RWPE2 (cell line): ENCODE results near the gene MROH2B.
A peak's percentile ranks its signal among the peaks of the same experiment; 100 is the strongest.

Experiments used
- ATAC-seq: fragments of 200-7000 bp; cut with Tn5 transposase; 3 replicates; pipeline ENCODE4 v1.9.1; 2021; ENCODE audit warnings: low read depth
- DNase-seq: peaks from one replicate; pipeline ENCODE4 v3.0.0-alpha.2; 2020; ENCODE audit warnings: low spot score
- H3K27ac ChIP-seq: fragments of 450-650 bp; 2 replicates; pipeline ENCODE4 v1.5.1; 2017; ENCODE audit warnings: mild to moderate bottlenecking; ENCODE audit not compliant: poor library complexity, severe bottlenecking
- H3K27me3 ChIP-seq: fragments of 250-450 bp; sonication (Bioruptor Pico); 2 replicates; pipeline ENCODE4 v1.5.1; 2021; ENCODE audit warnings: mild to moderate bottlenecking, moderate library complexity; ENCODE audit not compliant: insufficient read depth, poor library complexity, severe bottlenecking
- H3K36me3 ChIP-seq: fragments of 250-450 bp; sonication (Bioruptor Pico); 2 replicates; pipeline ENCODE4 v1.5.1; 2020; ENCODE audit warnings: low read depth, mild to moderate bottlenecking, moderate library complexity
- H3K4me1 ChIP-seq: fragments of 250-450 bp; sonication (Bioruptor Pico); 2 replicates; pipeline ENCODE4 v1.5.1; 2021; ENCODE audit warnings: mild to moderate bottlenecking, moderate library complexity; ENCODE audit not compliant: insufficient read depth, poor library complexity, severe bottlenecking
- H3K4me3 ChIP-seq: fragments of 250-450 bp; sonication (Bioruptor Pico); 2 replicates; pipeline ENCODE4 v1.5.1; 2021; ENCODE audit warnings: mild to moderate bottlenecking, moderate library complexity; ENCODE audit not compliant: severe bottlenecking
- H3K9me3 ChIP-seq: fragments of 250-450 bp; sonication (Bioruptor Pico); 2 replicates; pipeline ENCODE4 v1.5.1; 2021; ENCODE audit warnings: mild to moderate bottlenecking, moderate library complexity; ENCODE audit not compliant: severe bottlenecking
- CTCF ChIP-seq: fragments of 450-650 bp; IDR thresholded peaks from one replicate; pipeline ENCODE4 v1.5.1; 2017; ENCODE audit warnings: mild to moderate bottlenecking, moderate library complexity; ENCODE audit not compliant: poor library complexity, severe bottlenecking

Gene MROH2B

DNA sequence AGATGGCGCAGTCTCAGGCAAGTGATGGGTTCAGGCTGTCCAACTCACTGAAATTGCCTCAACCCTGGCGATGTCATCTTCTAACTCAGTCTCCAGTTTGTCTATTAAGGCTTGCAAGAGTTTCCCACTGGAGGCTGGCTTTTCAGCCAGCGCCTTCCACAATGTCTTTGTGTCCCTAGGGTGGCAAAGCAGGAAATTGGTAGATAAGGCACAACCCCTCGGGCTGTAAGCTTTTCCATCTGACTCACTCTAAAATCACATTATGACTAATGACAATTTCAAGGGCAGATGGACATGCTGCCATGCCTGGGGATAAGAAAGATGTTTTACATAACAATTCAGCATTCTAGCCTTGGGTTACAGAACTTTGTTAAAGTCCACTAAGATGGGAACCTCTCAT lies 61.9 kb downstream of the MROH2B start:
- H3K4me1 ChIP-seq, result peaks cover 10% of the 10 kb centered on the region
- peak; percentile 89 for ATAC-seq
- DNase-seq, result no peak
- H3K36me3 ChIP-seq, result no peaks in the 10 kb centered on the region
- TF ChIP-seq CTCF, result no peak
- H3K27ac ChIP-seq, result no peak overlapping the region
- no peaks in the 10 kb centered on the region for H3K9me3 ChIP-seq
- no peak overlapping the region for H3K4me3 ChIP-seq
- H3K27me3 ChIP-seq, result no peaks in the 10 kb centered on the region

DNA sequence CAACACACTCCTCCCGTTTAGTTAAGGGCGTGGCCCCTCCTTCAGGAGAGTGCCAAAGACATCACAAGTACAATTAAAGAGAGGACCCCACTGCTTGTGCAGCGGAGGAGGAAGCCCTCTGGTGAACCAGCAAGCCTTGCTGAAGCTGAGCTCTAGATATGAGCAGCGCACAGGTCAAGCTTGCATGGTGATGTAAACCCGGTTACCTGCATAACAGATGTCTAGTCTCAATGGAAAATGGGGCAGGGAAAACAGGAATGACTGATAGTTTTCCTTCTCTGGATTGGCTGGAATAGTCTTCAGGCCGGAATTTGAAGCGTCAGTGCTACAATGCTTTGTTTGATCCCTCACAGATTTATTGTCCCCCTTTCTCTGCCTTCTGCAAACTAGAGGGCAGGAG lies 66.2 kb downstream of the MROH2B start:
- H3K27ac ChIP-seq, result no peak overlapping the region
- H3K4me3 ChIP-seq, result no peak overlapping the region
- no peaks in the 10 kb centered on the region for H3K27me3 ChIP-seq
- TF ChIP-seq CTCF, result no peak
- peaks cover 10% of the 10 kb centered on the region for H3K4me1 ChIP-seq
- no peaks in the 10 kb centered on the region for H3K36me3 ChIP-seq
- DNase-seq (no peak), ATAC-seq (no peak)
- H3K9me3 ChIP-seq, result no peaks in the 10 kb centered on the region

DNA sequence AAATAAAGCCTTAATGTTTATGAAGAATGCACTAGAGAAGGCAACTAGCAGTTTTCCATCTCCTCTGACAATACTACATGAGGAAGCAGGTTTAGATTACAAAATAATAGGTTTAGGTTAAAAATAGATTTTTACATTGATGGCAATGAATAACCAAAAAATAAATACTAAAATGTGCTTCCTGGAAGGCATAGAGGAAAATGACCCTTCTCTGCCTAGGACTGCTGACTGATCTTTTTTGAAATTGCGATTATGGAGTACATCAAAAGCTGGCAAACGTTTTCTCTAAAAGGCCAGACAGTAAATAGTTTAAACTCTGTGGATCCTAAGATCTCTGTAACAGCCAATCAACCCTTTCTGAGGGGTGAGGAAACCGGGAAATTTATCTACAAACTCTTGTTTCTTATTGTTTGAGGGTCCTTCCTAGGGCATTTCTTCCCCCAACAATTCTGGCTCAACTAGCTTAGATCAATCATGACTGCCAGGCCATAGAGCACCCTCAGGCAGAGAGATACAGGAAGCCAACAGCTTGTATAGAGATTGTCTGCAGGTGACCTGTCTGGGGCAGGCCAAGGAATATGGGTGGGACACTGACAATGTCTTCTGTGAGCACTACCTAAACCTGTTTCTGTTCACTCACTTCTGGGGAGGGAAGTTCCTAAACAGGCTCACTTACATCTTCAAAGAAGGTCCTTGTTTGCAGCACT lies 67.3 kb downstream of the MROH2B start:
- Histone ChIP-seq H3K4me1 (no peaks in the 10 kb centered on the region), H3K4me3 (no peak overlapping the region), H3K9me3 (no peaks in the 10 kb centered on the region), H3K36me3 (no peaks in the 10 kb centered on the region), H3K27ac (no peak overlapping the region), H3K27me3 (no peaks in the 10 kb centered on the region)
- ATAC-seq (no peak), DNase-seq (no peak)
- TF ChIP-seq CTCF, result no peak

DNA sequence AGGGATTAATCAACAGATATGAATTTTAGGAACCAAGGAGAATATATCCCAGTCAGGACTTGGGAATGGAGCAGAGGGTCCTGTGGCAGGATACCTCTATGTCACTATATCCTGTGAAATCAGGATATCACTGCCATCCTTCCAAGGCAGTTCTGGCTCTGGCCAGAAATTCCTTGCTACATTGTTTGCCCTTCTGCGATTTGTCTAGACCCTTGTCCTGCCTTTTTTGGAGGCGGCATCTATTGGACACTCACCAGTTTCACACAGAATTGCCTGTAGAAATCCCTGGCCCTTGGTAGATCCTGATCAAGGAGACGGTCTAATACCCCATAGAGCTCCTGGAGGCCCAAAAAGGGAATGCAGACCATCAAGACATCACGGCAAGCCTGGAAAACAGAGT lies 71.2 kb downstream of the MROH2B start:
- ATAC-seq (no peak), DNase-seq (no peak)
- Histone ChIP-seq H3K36me3 (no peaks in the 10 kb centered on the region), H3K9me3 (no peaks in the 10 kb centered on the region), H3K27me3 (no peaks in the 10 kb centered on the region), H3K4me1 (peaks cover 4% of the 10 kb centered on the region), H3K4me3 (no peak overlapping the region), H3K27ac (no peak overlapping the region)
- TF ChIP-seq CTCF, result no peak

- no peaks in the 10 kb centered on the region for H3K27me3 ChIP-seq
- H3K27ac ChIP-seq, result no peak overlapping the region
- TF ChIP-seq CTCF, result no peak
- H3K36me3 ChIP-seq, result no peaks in the 10 kb centered on the region
- ATAC-seq, result no peak
- DNase-seq, result no peak
- no peaks in the 10 kb centered on the region for H3K9me3 ChIP-seq
- peaks cover 4% of the 10 kb centered on the region for H3K4me1 ChIP-seq
- no peak overlapping the region for H3K4me3 ChIP-seq
These were observed 72.0 kb downstream of the MROH2B start for GRCh38 chr5:40999142-40999541.
